Stimulated activated CD4-positive, alpha-beta T cell treated with anti-CD3 and anti-CD28 coated beads, Interleukin-15, amount 100 ng/mL, for 1 hour (primary cell): ENCODE results near the gene HPCA.

Experiments
- DNase-seq, 2 donors: peaks; one replicate each; pipeline ENCODE4 v3.0.0-alpha.2; 2020; ENCODE audit warnings: low read depth in 1 of 2, low spot score in 1 of 2

HPCA gene

GRCh38 chr1:32886004-32886827 lies at the start of gene HPCA:
TSS of gene HPCA (plus strand) at chr1:32886491. CDS start at chr1:32888899, 2,408 bp downstream.
- no peak for DNase-seq

GRCh38 chr1:32848354-32849063 lies 37.8 kb upstream of the HPCA start:
- no peak for DNase-seq

GRCh38 chr1:32855861-32856617 lies 30.3 kb upstream of the HPCA start:
- DNase-seq: no peak

- DNase-seq: no peak
These were observed 28.2 kb upstream of the HPCA start for GRCh38 chr1:32858136-32858535.

GRCh38 chr1:32858791-32859190 lies 27.5 kb upstream of the HPCA start:
- no peak for DNase-seq

GRCh38 chr1:32859915-32860314 lies 26.4 kb upstream of the HPCA start:
- no peak for DNase-seq

GRCh38 chr1:32860566-32860965 lies 25.7 kb upstream of the HPCA start:
- DNase-seq: no peak

GRCh38 chr1:32861904-32862695 lies 24.2 kb upstream of the HPCA start:
- DNase-seq: no peak

- DNase-seq: no peak
These were observed 22.9 kb upstream of the HPCA start for GRCh38 chr1:32863218-32863880.

- DNase-seq: no peak
These were observed 22.4 kb upstream of the HPCA start for GRCh38 chr1:32863881-32864245.

GRCh38 chr1:32864375-32865019 lies 21.8 kb upstream of the HPCA start:
- DNase-seq: no peak

GRCh38 chr1:32865639-32866405 lies 20.5 kb upstream of the HPCA start:
- no peak for DNase-seq

GRCh38 chr1:32867151-32867550 lies 19.1 kb upstream of the HPCA start:
- no peak for DNase-seq

- DNase-seq: no peak
These were observed 18.6 kb upstream of the HPCA start for GRCh38 chr1:32867671-32868070.

- DNase-seq: no peak
These were observed 18.2 kb upstream of the HPCA start for GRCh38 chr1:32868085-32868484.

GRCh38 chr1:32868806-32869455 lies 17.4 kb upstream of the HPCA start:
- DNase-seq: no peak

GRCh38 chr1:32869923-32870614 lies 16.2 kb upstream of the HPCA start:
- no peak for DNase-seq
